ENCODE measurements around the gene LHFPL3. TPM values are rescaled to one million over a fixed set of nuclear protein-coding genes. Genes with fewer than 3 reads are reported as not detected.

The LHFPL3 gene
- polyA plus RNA-seq, 1 of the 3 experiments (the other 2 are of a cell fraction) = not detected

DNA sequence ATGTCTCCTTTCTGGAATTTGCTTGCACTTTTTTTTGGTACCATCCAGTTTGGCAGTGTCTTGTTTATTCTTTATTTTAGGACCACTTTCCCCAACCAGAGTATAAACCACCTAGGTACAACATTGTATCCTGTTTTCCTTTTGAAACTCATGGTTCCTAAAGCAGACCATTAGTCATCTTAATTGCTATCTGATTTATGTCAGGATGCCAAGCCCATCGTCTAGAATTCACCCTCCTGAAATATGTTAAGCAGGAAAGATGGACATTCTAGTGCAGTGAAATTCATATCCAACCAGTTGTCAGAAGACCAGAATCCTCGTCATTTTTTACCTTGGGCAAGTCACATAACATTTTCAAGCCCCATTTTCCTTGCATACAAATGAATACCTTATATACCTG, 462.0 kb downstream of the LHFPL3 start:
- H3K27ac ChIP-seq (ENCODE audit: low read depth in 2 of 2, low read length in 1 of 2) = peak overlapping the region in 1 of 2 experiments; percentile 1; a peak in 1 of 4 replicates
- ChIA-PET POLR2A (no interaction called here), CTCF (no interaction called here)
- no peak overlapping the region for H3K9ac ChIP-seq
- H3K4me3 ChIP-seq (ENCODE audit: low read depth in 2 of 2, low read length in 1 of 2) = no peak overlapping the region
- no peak overlapping the region for H2AFZ ChIP-seq (ENCODE audit: low read depth)
- no peaks in the 10 kb centered on the region for H4K20me1 ChIP-seq (ENCODE audit: insufficient read depth)
- peaks cover 11% of the 10 kb centered on the region; the same call in 1 of the 2 replicates for H3K27me3 ChIP-seq (ENCODE audit: insufficient read depth)
- H3K4me2 ChIP-seq = no peak overlapping the region
- no peaks in the 10 kb centered on the region for H3K36me3 ChIP-seq (replicated peaks in 1 of 2; ENCODE audit: control insufficient read depth in 1 of 2, insufficient read depth in 2 of 2, low read length in 1 of 2)
- no peaks in the 10 kb centered on the region for H3K4me1 ChIP-seq (ENCODE audit: control insufficient read depth in 1 of 2, insufficient read depth in 2 of 2, low read depth in 1 of 2, low read length in 1 of 2)
- TF ChIP-seq RCOR1 (IDR thresholded peaks at IDR 0.05; ENCODE audit: low read length) = no peak
- TF ChIP-seq JUND (IDR thresholded peaks at IDR 0.05) = no peak
- no peak for TF ChIP-seq MEF2A (IDR thresholded peaks at IDR 0.05; ENCODE audit: borderline replicate concordance, low read depth)
- TF ChIP-seq IRF3 (IDR thresholded peaks at IDR 0.05; ENCODE audit: low read depth, low read length) = no peak
- no peak for TF ChIP-seq POLR2AphosphoS5 (IDR thresholded peaks at IDR 0.05; ENCODE audit: low read depth, low read length)
- TF ChIP-seq, protein P1, sequence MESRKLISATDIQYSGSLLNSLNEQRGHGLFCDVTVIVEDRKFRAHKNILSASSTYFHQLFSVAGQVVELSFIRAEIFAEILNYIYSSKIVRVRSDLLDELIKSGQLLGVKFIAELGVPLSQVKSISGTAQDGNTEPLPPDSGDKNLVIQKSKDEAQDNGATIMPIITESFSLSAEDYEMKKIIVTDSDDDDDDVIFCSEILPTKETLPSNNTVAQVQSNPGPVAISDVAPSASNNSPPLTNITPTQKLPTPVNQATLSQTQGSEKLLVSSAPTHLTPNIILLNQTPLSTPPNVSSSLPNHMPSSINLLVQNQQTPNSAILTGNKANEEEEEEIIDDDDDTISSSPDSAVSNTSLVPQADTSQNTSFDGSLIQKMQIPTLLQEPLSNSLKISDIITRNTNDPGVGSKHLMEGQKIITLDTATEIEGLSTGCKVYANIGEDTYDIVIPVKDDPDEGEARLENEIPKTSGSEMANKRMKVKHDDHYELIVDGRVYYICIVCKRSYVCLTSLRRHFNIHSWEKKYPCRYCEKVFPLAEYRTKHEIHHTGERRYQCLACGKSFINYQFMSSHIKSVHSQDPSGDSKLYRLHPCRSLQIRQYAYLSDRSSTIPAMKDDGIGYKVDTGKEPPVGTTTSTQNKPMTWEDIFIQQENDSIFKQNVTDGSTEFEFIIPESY (IDR thresholded peaks at IDR 0.05; ENCODE audit: borderline replicate concordance, low read depth) = no peak
- TF ChIP-seq YY1 (IDR thresholded peaks at IDR 0.05; ENCODE audit: low read depth) = no peak
- TF ChIP-seq SMC3 (IDR thresholded peaks at IDR 0.05; ENCODE audit: low read depth, low read length) = no peak
- TF ChIP-seq FOSL2 (IDR thresholded peaks at IDR 0.05; ENCODE audit: borderline replicate concordance, low read depth) = no peak
- TF ChIP-seq NFIC (IDR thresholded peaks at IDR 0.05; ENCODE audit: borderline replicate concordance) = no peak
- no peak for TF ChIP-seq MXI1 (IDR thresholded peaks at IDR 0.05; ENCODE audit: low read depth, low read length)
- TF ChIP-seq PBX3 (IDR thresholded peaks at IDR 0.05) = no peak
- H3K9me3 ChIP-seq = no peaks in the 10 kb centered on the region
- H3F3A ChIP-seq (replicated peaks; ENCODE audit: insufficient read depth) = no peaks in the 10 kb centered on the region
- H3K79me2 ChIP-seq (ENCODE audit: insufficient read depth) = no peaks in the 10 kb centered on the region
- H3K9me2 ChIP-seq = no peaks in the 10 kb centered on the region
- WGBS (ENCODE audit: low lambda C conversion rate) = 3% methylated on average over 2 of the region's 2 CpGs
- no peak for DNase-seq

- no peak overlapping the region for H3K4me2 ChIP-seq
- no peak for TF ChIP-seq POLR2AphosphoS5 (IDR thresholded peaks at IDR 0.05; ENCODE audit: low read depth, low read length)
- no peak for TF ChIP-seq MXI1 (IDR thresholded peaks at IDR 0.05; ENCODE audit: low read depth, low read length)
- no peak for TF ChIP-seq JUND (IDR thresholded peaks at IDR 0.05)
- TF ChIP-seq USF2 (IDR thresholded peaks at IDR 0.05; ENCODE audit: borderline replicate concordance, low read depth, low read length) = no peak
- no peak for TF ChIP-seq FOXM1 (IDR thresholded peaks at IDR 0.05; ENCODE audit: low read depth)
- TF ChIP-seq SIN3A (IDR thresholded peaks at IDR 0.05; ENCODE audit: borderline replicate concordance, low read depth, low read length) = no peak
- no peak for TF ChIP-seq REST (IDR thresholded peaks at IDR 0.05; ENCODE audit: low read depth, low read length)
- TF ChIP-seq, protein P1 (IDR thresholded peaks at IDR 0.05; ENCODE audit: borderline replicate concordance, low read depth) = no peak
- no peak for TF ChIP-seq TEAD4 (IDR thresholded peaks at IDR 0.05; ENCODE audit: borderline replicate concordance, insufficient read depth)
Measured at GRCh38 chr7:104791080-104791479, 462.7 kb downstream of the LHFPL3 start.

More at GRCh38 chr7:104791080-104791479, 462.7 kb downstream of the LHFPL3 start:
- DNase-seq = no peak
- Histone ChIP-seq H3K79me2 (ENCODE audit: insufficient read depth) (no peaks in the 10 kb centered on the region), H3K4me1 (ENCODE audit: control insufficient read depth in 1 of 2, insufficient read depth in 2 of 2, low read depth in 1 of 2, low read length in 1 of 2) (no peaks in the 10 kb centered on the region), H3K27me3 (ENCODE audit: insufficient read depth) (peaks cover 8% of the 10 kb centered on the region; the same call in 1 of the 2 replicates), H2AFZ (ENCODE audit: low read depth) (no peak overlapping the region), H4K20me1 (ENCODE audit: insufficient read depth) (no peaks in the 10 kb centered on the region), H3F3A (replicated peaks; ENCODE audit: insufficient read depth) (no peaks in the 10 kb centered on the region), H3K9me2 (no peaks in the 10 kb centered on the region), H3K9me3 (no peaks in the 10 kb centered on the region), H3K36me3 (replicated peaks in 1 of 2; ENCODE audit: control insufficient read depth in 1 of 2, insufficient read depth in 2 of 2, low read length in 1 of 2) (no peaks in the 10 kb centered on the region), H3K4me3 (ENCODE audit: low read depth in 2 of 2, low read length in 1 of 2) (no peak overlapping the region), H3K27ac (ENCODE audit: low read depth in 2 of 2, low read length in 1 of 2) (peak overlapping the region in 1 of 2 experiments; percentile 11; a peak in 1 of 4 replicates), H3K9ac (no peak overlapping the region)
- CTCF ChIA-PET = no interaction called here
- POLR2A ChIA-PET = no interaction called here

All from SK-N-SH (cell line).